Transverse colon (tissue), 4 donors: Measurements from ENCODE around the gene CSRP1. TPM values are rescaled to one million over a fixed set of nuclear protein-coding genes. Genes with fewer than 3 reads are reported as not detected.

Experiments used
- DNase-seq: peaks from one replicate; pipeline ENCODE4 v3.0.0-alpha.2; 2019
- H3K27ac ChIP-seq, 4 donors: fragments of 200-600 bp; sonication (generic); 2 replicates each; pipeline ENCODE4 v1.5.1; 2016 to 2018; ENCODE audit warnings: inconsistent platforms in 4 of 4
- H3K27me3 ChIP-seq: fragments of 200-600 bp; sonication (generic); 2 replicates; pipeline ENCODE4 v1.5.1; 2017; ENCODE audit warnings: inconsistent platforms
- H3K36me3 ChIP-seq, 4 donors: fragments of 200-600 bp; sonication (generic); 2 replicates each; pipeline ENCODE4 v1.5.1; 2017 to 2019; ENCODE audit warnings: inconsistent platforms in 4 of 4
- H3K4me1 ChIP-seq, 4 donors: fragments of 200-600 bp; sonication (generic); 2 replicates each; pipeline ENCODE4 v1.5.1; 2017 to 2020; ENCODE audit warnings: inconsistent platforms in 4 of 4
- H3K4me3 ChIP-seq, 4 donors: fragments of 200-600 bp; sonication (generic); 1 replicate in 1 of 4; 2 replicates in 3 of 4; pipeline versions ENCODE4 v1.5.1 to v1.6.1; 2017 to 2019; ENCODE audit warnings: inconsistent platforms in 4 of 4
- H3K9me3 ChIP-seq, 2 donors: fragments of 200-600 bp; sonication (generic); 2 replicates each; pipeline ENCODE4 v1.5.1; 2017 to 2019; ENCODE audit warnings: inconsistent platforms in 2 of 2
- CTCF ChIP-seq, 5 experiments: fragments of 200-600 bp in 3 of 5; fragments of 450-650 bp in 2 of 5; sonication (generic) in 3 of 5; IDR thresholded peaks; 1 replicate in 2 of 5; 2 replicates in 3 of 5; pipeline ENCODE4 v1.5.1; 2016 to 2017; ENCODE audit warnings: antibody characterized with exemption in 5 of 5, inconsistent platforms in 3 of 5, mild to moderate bottlenecking in 2 of 5, moderate library complexity in 1 of 5
- EP300 ChIP-seq: sonication (generic); formaldehyde crosslinking; IDR thresholded peaks from one replicate; pipeline ENCODE4 v1.6.1; 2017; ENCODE audit warnings: antibody characterized with exemption, low read depth
- POLR2A ChIP-seq: fragments of 450-650 bp; IDR thresholded peaks from one replicate; pipeline ENCODE4 v1.6.1; 2016; ENCODE audit warnings: antibody characterized with exemption, mild to moderate bottlenecking, moderate library complexity
- POLR2AphosphoS5 ChIP-seq, 3 donors: sonication (generic); formaldehyde crosslinking; IDR thresholded peaks; one replicate each; pipeline ENCODE4 v1.6.1; 2016; ENCODE audit warnings: antibody characterized with exemption in 3 of 3
- WGBS, 2 donors: methylation state at CpG; one replicate each; pipeline ENCODE4 v1.1.5; 2018; ENCODE audit warnings: low coverage in 1 of 2; 5-methylcytosine and 5-hydroxymethylcytosine counted together
- in situ Hi-C, 4 donors: fragments of 200-750 bp; cut with MboI; loops; one replicate each; pipeline versions ENCODE4 v1.15.0 to v1.15.1; 2017; ENCODE audit warnings: low sequenced_read_pairs in 3 of 4, low pct_ligation_motif_present in 1 of 4, low pct_unique_long_range_greater_than_20kb in 1 of 4
- intact Hi-C: fragments of 100-400 bp; cut with DNase I; formaldehyde crosslinking; loops from one replicate; pipeline ENCODE4 v1.15.1; 2023; ENCODE audit warnings: low total_unique reads
- total RNA-seq, 4 donors: library from RNA; depleted of rRNA; stranded (reverse); fragments of >200 nt; gene quantifications; one replicate each; pipeline ENCODE4 v1.1.0, GENCODE V29; 2016

Gene CSRP1
- total RNA-seq, 4 donors from 2014 or later, result 697 to 1,474 (median 915) TPM

DNA sequence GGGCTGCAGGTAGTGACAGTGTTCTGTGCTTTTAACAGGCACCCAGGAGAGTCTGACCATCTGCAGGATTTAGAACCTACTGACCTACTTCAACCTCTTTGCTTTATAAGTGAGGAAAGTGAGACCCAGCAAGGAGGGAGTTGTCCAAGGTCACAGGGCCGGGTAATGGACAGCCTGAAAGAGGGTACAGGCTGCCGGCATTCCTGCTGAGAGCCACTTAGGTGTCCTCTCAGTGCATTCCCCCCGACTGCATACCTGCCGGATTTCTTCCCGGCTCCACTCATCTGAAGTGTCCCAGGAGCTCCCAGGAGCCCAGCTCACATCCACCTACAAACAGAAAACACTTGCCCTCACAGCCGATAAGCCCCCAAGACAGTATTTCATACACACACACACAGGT lies 51.8 kb downstream of the CSRP1 start:
- peaks cover 5 to 34% (median 12%) of the 10 kb centered on the region in 4 donors for H3K4me1 ChIP-seq
- no peak for TF ChIP-seq POLR2A
- no peak for TF ChIP-seq EP300
- no peak for TF ChIP-seq POLR2AphosphoS5 (IDR thresholded peaks at IDR 0.05)
- no peak for TF ChIP-seq CTCF (IDR thresholded peaks at IDR 0.05)
- peak overlapping the region in 1 of 4 donors; percentile 79 for H3K27ac ChIP-seq
- no peak overlapping the region for H3K4me3 ChIP-seq
- no peaks in the 10 kb centered on the region for H3K9me3 ChIP-seq
- WGBS, 2 donors, result 80% methylated on average over 6 of the region's 6 CpGs; no CpG with 5 or more reads in 1 of the 2 donors
- no peaks in the 10 kb centered on the region for H3K27me3 ChIP-seq
- intact Hi-C loops (loop anchor here (5.0 kb wide), 1 partner anchor 1712 kb away; no protein-coding TSS in a partner anchor), in situ Hi-C loops (no loop called here)
- no peak for DNase-seq
- H3K36me3 ChIP-seq, result no peaks in the 10 kb centered on the region

DNA sequence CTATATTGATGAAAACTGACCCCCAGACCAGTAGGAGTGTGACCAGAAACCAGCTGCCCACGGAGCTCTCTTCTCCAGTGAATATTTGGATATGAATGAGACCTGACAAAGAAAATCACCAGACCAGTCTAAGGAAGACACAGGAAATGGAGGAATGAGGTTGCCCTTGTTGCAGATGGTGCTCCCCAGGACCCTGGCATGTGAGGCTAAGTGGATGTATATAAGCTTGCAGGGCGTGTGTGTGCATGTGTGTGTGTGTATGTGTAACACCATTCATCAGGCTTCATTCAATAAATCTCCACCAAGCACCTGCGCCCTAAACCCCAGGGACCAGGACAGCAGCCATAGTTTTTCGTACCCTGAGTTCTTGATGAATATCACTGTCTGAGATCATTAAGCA lies 52.3 kb downstream of the CSRP1 start:
- DNase-seq, result no peak
- no peak for TF ChIP-seq CTCF (IDR thresholded peaks at IDR 0.05)
- no peak for TF ChIP-seq POLR2AphosphoS5 (IDR thresholded peaks at IDR 0.05)
- no peak for TF ChIP-seq POLR2A
- TF ChIP-seq EP300, result no peak
- H3K36me3 ChIP-seq, result no peaks in the 10 kb centered on the region
- H3K4me1 ChIP-seq, result peaks cover 5 to 37% (median 12%) of the 10 kb centered on the region in 4 donors
- intact Hi-C loops (loop anchor here (5.0 kb wide), 1 partner anchor 1713 kb away; no protein-coding TSS in a partner anchor), in situ Hi-C loops (no loop called here)
- WGBS, 2 donors, result 75 to 81% methylated on average over 2 to 4 of the region's 4 CpGs
- H3K9me3 ChIP-seq, result no peaks in the 10 kb centered on the region
- H3K4me3 ChIP-seq, result no peak overlapping the region
- no peaks in the 10 kb centered on the region for H3K27me3 ChIP-seq
- no peak overlapping the region for H3K27ac ChIP-seq

- Histone ChIP-seq H3K27me3 (no peaks in the 10 kb centered on the region), H3K4me1 (peaks cover 10 to 45% (median 16%) of the 10 kb centered on the region in 4 donors), H3K27ac (no peak overlapping the region), H3K4me3 (no peak overlapping the region), H3K9me3 (no peaks in the 10 kb centered on the region), H3K36me3 (no peaks in the 10 kb centered on the region)
- in situ Hi-C loops (no loop called here), intact Hi-C loops (no loop called here)
- no peak for DNase-seq
- WGBS, 2 donors, result 70 to 72% methylated on average over 4 of the region's 4 CpGs
- TF ChIP-seq CTCF (IDR thresholded peaks at IDR 0.05) (no peak), EP300 (no peak)
Observed at GRCh38 chr1:201452866-201453265, 54.1 kb downstream of the CSRP1 start.

DNA sequence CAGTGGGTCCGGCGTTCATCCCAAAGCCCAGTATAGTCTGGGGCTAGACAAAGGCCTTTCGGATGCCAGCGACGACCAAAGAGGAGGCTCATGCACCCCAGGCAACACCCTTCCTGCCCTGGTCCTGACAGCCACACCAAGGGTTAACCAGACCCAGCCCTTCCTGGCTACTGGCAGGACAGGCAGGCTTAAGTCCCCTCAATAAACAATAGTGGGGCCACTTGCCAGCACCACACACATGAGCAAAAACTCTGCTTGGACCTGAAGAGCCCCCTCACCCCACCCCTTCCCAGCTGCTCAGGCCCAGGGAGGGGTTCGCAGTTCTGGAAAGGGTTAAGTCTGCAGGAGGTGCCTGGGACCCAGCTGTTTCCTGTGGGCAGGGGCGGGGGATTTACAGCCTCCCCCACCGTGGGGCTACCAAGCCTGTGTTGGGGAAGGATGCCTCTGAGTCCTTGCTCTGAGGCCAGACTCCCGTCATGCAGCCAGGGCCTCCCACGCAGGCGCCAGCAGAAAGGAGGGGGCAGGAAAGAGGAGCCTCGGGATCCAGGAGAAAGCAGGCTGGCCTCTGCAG lies 56.1 kb downstream of the CSRP1 start:
- intact Hi-C loops (no loop called here), in situ Hi-C loops (no loop called here)
- H3K9me3 ChIP-seq, result no peaks in the 10 kb centered on the region
- no peak for DNase-seq
- 42% methylated on average over 12 of the region's 12 CpGs; no CpG with 5 or more reads in 1 of the 2 donors for WGBS, 2 donors
- peaks cover 10 to 30% (median 14%) of the 10 kb centered on the region in 4 donors for H3K4me1 ChIP-seq
- no peak overlapping the region for H3K4me3 ChIP-seq
- H3K36me3 ChIP-seq, result no peaks in the 10 kb centered on the region
- no peak for TF ChIP-seq EP300
- TF ChIP-seq CTCF (IDR thresholded peaks at IDR 0.05), result no peak
- TF ChIP-seq POLR2AphosphoS5 (IDR thresholded peaks at IDR 0.05), result no peak
- TF ChIP-seq POLR2A, result no peak
- peak overlapping the region; percentile 42 to 76 (median 60) for H3K27ac ChIP-seq
- no peaks in the 10 kb centered on the region for H3K27me3 ChIP-seq
